HuH-7.5 (cell line): ENCODE data around the gene C11orf16.
"Not testable (repeated sequence)": the region's sequence is repeated elsewhere in the genome, so short reads cannot be mapped to it uniquely, and the experiment has no call there.

Source experiments
- DNase-seq: peaks from one replicate; pipeline ENCODE4 v3.0.0; 2011; ENCODE audit warnings: low spot score

C11orf16 gene

GRCh38 chr11:8886322-8886721 lies 46.4 kb downstream of the C11orf16 start:
- DNase-seq: no peak

GRCh38 chr11:8881585-8881984 lies 51.2 kb downstream of the C11orf16 start:
- not testable (repeated sequence) for DNase-seq

- DNase-seq: no peak
Measured at GRCh38 chr11:8878771-8879170, 54.0 kb downstream of the C11orf16 start.

- DNase-seq: no peak
Measured at GRCh38 chr11:8873741-8874405, 58.9 kb downstream of the C11orf16 start.

GRCh38 chr11:8871962-8872361 lies 60.8 kb downstream of the C11orf16 start:
- no peak for DNase-seq

- peak; percentile 60 for DNase-seq
Measured at GRCh38 chr11:8871171-8871775, 61.5 kb downstream of the C11orf16 start.

GRCh38 chr11:8870411-8871170 lies 62.2 kb downstream of the C11orf16 start:
- DNase-seq: peak; percentile 41
